OCI-LY1 (cell line): ENCODE measurements around the gene VDR.

ENCODE experiments used
- EZH2 ChIP-seq: fragments of 200-600 bp; sonication (generic), shearing (Covaris generic); IDR thresholded peaks from 2 replicates; pipeline ENCODE4 v1.8.0; 2017; ENCODE audit warnings: borderline replicate concordance, mixed run types, mild to moderate bottlenecking, antibody characterized with exemption, low read length, moderate library complexity, mixed read lengths
- TF ChIP-seq, protein P1 (sequence below): fragments of 200-600 bp; sonication (generic), shearing (Covaris generic); IDR thresholded peaks from 2 replicates; pipeline ENCODE4 v1.5.1; 2017; ENCODE audit warnings: mild to moderate bottlenecking, antibody characterized with exemption, low read length, moderate library complexity, mixed read lengths

DNA sequence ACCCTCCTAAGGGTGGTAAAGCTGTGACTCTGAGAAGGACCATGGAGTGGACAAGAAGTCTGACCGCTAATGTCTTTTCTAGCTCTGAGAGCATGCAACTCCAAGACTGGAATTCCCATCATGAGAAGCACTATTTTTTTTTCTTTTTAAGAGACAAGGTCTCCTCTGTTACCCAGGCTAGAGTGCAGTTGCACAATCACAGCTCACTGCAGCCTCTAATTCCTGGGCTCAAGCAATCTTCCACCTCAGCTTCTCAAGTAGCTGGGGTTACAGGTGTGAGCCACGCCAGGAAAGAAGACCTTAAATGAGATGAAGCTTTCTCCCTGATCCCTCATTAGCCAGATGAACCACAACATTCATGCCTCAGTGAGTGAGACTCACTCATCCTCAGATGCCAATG lies 19.2 kb downstream of the VDR start:
- TF ChIP-seq, protein P1, sequence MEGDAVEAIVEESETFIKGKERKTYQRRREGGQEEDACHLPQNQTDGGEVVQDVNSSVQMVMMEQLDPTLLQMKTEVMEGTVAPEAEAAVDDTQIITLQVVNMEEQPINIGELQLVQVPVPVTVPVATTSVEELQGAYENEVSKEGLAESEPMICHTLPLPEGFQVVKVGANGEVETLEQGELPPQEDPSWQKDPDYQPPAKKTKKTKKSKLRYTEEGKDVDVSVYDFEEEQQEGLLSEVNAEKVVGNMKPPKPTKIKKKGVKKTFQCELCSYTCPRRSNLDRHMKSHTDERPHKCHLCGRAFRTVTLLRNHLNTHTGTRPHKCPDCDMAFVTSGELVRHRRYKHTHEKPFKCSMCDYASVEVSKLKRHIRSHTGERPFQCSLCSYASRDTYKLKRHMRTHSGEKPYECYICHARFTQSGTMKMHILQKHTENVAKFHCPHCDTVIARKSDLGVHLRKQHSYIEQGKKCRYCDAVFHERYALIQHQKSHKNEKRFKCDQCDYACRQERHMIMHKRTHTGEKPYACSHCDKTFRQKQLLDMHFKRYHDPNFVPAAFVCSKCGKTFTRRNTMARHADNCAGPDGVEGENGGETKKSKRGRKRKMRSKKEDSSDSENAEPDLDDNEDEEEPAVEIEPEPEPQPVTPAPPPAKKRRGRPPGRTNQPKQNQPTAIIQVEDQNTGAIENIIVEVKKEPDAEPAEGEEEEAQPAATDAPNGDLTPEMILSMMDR, result no peak
- TF ChIP-seq EZH2, result no peak
